PC-9 (cell line): ENCODE data around the gene ENTREP3. TPM values are rescaled to one million over a fixed set of nuclear protein-coding genes. Genes with fewer than 3 reads are reported as not detected.

Experiments used
- BruUV-seq: library from RNA; stranded (reverse); fragments of 400-500 nt; replicated peaks from 2 replicates; lab custom pipeline; 2021; lab: Mats Ljungman, UMichigan
- CTCF ChIA-PET: fragments of 300-600 bp; sonication (Branson Sonifier 250); formaldehyde crosslinking; loops from one replicate; lab custom pipeline; 2022; ENCODE audit warnings: antibody characterized with exemption; lab: Charles Lee
- POLR2A ChIA-PET: fragments of 300-600 bp; sonication (Branson Sonifier 250); formaldehyde crosslinking; loops from one replicate; lab custom pipeline; 2022; ENCODE audit warnings: antibody characterized with exemption; ENCODE audit not compliant: unreplicated experiment; lab: Charles Lee
- DNase-seq, 2 experiments: peaks; one replicate each; pipeline versions ENCODE4 v3.0.0 to v3.0.0-alpha.2; 2015 to 2022; ENCODE audit warnings: mixed read lengths in 1 of 2
- H2AFZ ChIP-seq: fragments of 200-600 bp; sonication (generic); 2 replicates; pipeline ENCODE4 v1.8.1; 2017; ENCODE audit warnings: antibody characterized with exemption
- H3F3A ChIP-seq: fragments of 200-600 bp; sonication (generic); 2 replicates; pipeline ENCODE4 v1.8.1; 2017; ENCODE audit warnings: antibody characterized with exemption, mild to moderate bottlenecking, low read depth; ENCODE audit not compliant: insufficient read depth
- H3K27ac ChIP-seq: fragments of 200-600 bp; sonication (generic); 2 replicates; pipeline ENCODE4 v1.6.1; 2016; ENCODE audit warnings: mixed run types
- H3K27me3 ChIP-seq: fragments of 200-600 bp; sonication (generic); 2 replicates; pipeline ENCODE4 v1.6.1; 2016; ENCODE audit warnings: low read depth, mixed run types; ENCODE audit not compliant: insufficient read depth
- H3K36me3 ChIP-seq: fragments of 200-600 bp; sonication (generic); 2 replicates; pipeline ENCODE4 v1.6.1; 2016; ENCODE audit warnings: low read depth, mixed run types
- H3K4me1 ChIP-seq: fragments of 200-600 bp; sonication (generic); replicated peaks from 2 replicates; pipeline ENCODE4 v1.6.1; 2016; ENCODE audit warnings: mixed run types; ENCODE audit not compliant: insufficient read depth
- H3K4me2 ChIP-seq: fragments of 200-600 bp; sonication (generic); 2 replicates; pipeline ENCODE4 v1.6.1; 2017; ENCODE audit warnings: mixed run types
- H3K4me3 ChIP-seq: fragments of 200-600 bp; sonication (generic); 2 replicates; pipeline ENCODE4 v1.6.1; 2016; ENCODE audit warnings: mixed run types
- H3K79me2 ChIP-seq: fragments of 200-600 bp; sonication (generic); 2 replicates; pipeline ENCODE4 v1.6.1; 2017; ENCODE audit warnings: low read depth, mixed run types
- H3K9me2 ChIP-seq: fragments of 200-600 bp; sonication (generic); 2 replicates; pipeline ENCODE4 v1.8.1; 2017; ENCODE audit warnings: mild to moderate bottlenecking; ENCODE audit not compliant: insufficient read depth
- H3K9me3 ChIP-seq: fragments of 200-600 bp; sonication (generic); 2 replicates; pipeline ENCODE4 v1.8.1; 2016; ENCODE audit warnings: low read depth; ENCODE audit not compliant: insufficient read depth
- H4K20me1 ChIP-seq: fragments of 200-600 bp; sonication (generic); 2 replicates; pipeline ENCODE4 v1.8.1; 2017; ENCODE audit not compliant: insufficient read depth
- EZH2 ChIP-seq: fragments of 200-600 bp; sonication (generic); IDR thresholded peaks from 2 replicates; pipeline ENCODE4 v1.8.0; 2017; ENCODE audit warnings: antibody characterized with exemption, low read depth
- intact Hi-C: fragments of 100-400 bp; cut with micrococcal nuclease; formaldehyde crosslinking; loops from one replicate; pipeline ENCODE4 v1.10.0; 2022; ENCODE audit not compliant: unreplicated experiment
- total RNA-seq: library from RNA; stranded (reverse); gene quantifications from 2 replicates; pipeline ENCODE4 v1.2.3, GENCODE V29; 2021
- TF ChIP-seq, protein P1 (sequence below): fragments of 200-600 bp; sonication (generic); conservative IDR thresholded peaks from 2 replicates; pipeline ENCODE4 v1.6.1; 2017; ENCODE audit warnings: mixed run types, antibody characterized with exemption, mild to moderate bottlenecking, moderate library complexity

The ENTREP3 gene
- total RNA-seq, 1 experiment from 2014 or later = 56.9 TPM

DNA sequence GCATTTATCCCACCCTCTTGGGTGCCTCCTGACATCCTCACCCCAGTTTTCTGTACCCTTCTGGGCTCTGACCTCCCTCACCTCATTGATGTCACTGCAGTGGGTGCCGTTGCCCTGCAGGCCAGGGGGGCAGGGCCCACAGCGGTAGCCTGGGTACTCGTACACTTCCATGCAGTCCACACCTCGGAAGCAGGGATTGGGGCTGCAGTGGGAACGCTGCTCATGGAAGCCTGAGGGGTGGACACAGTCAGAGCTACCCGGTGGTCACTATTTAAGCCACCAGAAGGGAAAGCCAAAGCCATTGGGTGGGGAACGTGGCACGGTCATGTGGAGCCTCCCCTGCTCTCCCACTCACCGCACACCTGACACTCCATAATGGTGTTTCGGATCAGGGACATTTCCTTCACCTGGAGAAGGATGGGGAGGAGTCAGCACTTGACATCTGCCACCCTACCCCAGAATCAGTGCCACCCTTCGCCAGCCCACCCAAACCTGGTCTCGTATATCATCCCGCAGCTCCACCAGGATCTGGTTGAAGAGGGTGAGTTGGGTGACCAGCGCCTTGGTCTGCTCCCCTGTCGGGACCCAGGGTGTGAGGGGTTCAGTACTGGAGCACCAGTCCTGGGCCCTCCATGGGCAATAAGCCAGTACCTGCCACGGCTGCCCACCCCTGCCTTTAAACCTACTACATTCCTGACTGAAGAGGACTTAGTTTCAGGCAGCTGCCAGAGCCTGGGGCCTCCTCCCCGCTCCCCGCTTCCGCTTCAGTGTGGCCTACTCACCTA lies 52.4 kb downstream of the ENTREP3 start:
- Histone ChIP-seq H4K20me1 (no peaks in the 10 kb centered on the region), H3K36me3 (no peaks in the 10 kb centered on the region), H3K27me3 (no peaks in the 10 kb centered on the region), H3F3A (peaks cover 7% of the 10 kb centered on the region; the same call in 1 of the 2 replicates), H2AFZ (no peak overlapping the region), H3K9me3 (no peaks in the 10 kb centered on the region), H3K9me2 (no peaks in the 10 kb centered on the region), H3K4me2 (no peak overlapping the region), H3K4me3 (no peak overlapping the region), H3K4me1 (peaks cover 12% of the 10 kb centered on the region), H3K27ac (no peak overlapping the region), H3K79me2 (peaks cover under 1% of the 10 kb centered on the region; the same call in 1 of the 2 replicates)
- no peak for DNase-seq
- ChIA-PET CTCF (interaction anchor here (0.8 kb wide), 1 partner anchor 27 kb away, joined by 4 read pairs; no protein-coding TSS in a partner anchor), POLR2A (no interaction called here)
- no TSS peak for BruUV-seq
- TF ChIP-seq, protein P1, sequence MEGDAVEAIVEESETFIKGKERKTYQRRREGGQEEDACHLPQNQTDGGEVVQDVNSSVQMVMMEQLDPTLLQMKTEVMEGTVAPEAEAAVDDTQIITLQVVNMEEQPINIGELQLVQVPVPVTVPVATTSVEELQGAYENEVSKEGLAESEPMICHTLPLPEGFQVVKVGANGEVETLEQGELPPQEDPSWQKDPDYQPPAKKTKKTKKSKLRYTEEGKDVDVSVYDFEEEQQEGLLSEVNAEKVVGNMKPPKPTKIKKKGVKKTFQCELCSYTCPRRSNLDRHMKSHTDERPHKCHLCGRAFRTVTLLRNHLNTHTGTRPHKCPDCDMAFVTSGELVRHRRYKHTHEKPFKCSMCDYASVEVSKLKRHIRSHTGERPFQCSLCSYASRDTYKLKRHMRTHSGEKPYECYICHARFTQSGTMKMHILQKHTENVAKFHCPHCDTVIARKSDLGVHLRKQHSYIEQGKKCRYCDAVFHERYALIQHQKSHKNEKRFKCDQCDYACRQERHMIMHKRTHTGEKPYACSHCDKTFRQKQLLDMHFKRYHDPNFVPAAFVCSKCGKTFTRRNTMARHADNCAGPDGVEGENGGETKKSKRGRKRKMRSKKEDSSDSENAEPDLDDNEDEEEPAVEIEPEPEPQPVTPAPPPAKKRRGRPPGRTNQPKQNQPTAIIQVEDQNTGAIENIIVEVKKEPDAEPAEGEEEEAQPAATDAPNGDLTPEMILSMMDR = no peak
- no peak for TF ChIP-seq EZH2
- intact Hi-C loops = no loop called here

DNA sequence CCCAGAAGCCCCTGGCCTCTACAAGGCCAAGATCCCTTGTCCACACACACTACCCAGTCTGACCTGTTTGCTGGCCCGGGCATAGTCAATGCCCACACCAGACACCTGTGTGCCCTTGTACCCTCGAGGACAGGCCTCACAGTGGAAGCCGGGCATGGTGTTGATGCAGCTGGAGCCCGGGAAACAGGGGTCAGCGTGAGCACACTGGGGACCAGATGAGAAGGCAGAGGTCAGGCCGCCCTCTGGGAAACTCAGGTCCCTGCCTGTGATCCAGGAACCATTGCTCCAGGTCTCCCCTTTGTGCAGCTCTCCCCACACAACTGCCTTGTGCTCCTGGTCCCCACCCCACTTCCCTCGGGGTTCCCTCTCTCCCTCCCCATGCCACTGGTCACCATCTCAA lies 53.1 kb downstream of the ENTREP3 start:
- intact Hi-C loops = no loop called here
- no peaks in the 10 kb centered on the region for H4K20me1 ChIP-seq
- no peak overlapping the region for H2AFZ ChIP-seq
- no peak for DNase-seq
- no peak for TF ChIP-seq EZH2
- TF ChIP-seq, protein P1 = no peak
- ChIA-PET CTCF (interaction anchor here (0.8 kb wide), 1 partner anchor 27 kb away, joined by 4 read pairs; no protein-coding TSS in a partner anchor), POLR2A (no interaction called here)
- no peak overlapping the region for H3K27ac ChIP-seq
- BruUV-seq = no TSS peak
- no peak overlapping the region for H3K4me3 ChIP-seq
- H3K4me2 ChIP-seq = no peak overlapping the region
- H3K9me2 ChIP-seq = no peaks in the 10 kb centered on the region
- no peaks in the 10 kb centered on the region for H3K36me3 ChIP-seq
- H3K9me3 ChIP-seq = no peaks in the 10 kb centered on the region
- no peaks in the 10 kb centered on the region for H3K27me3 ChIP-seq
- peaks cover 4% of the 10 kb centered on the region for H3K4me1 ChIP-seq
- H3K79me2 ChIP-seq = no peaks in the 10 kb centered on the region
- H3F3A ChIP-seq = peaks cover 3% of the 10 kb centered on the region; the same call in 1 of the 2 replicates

DNA sequence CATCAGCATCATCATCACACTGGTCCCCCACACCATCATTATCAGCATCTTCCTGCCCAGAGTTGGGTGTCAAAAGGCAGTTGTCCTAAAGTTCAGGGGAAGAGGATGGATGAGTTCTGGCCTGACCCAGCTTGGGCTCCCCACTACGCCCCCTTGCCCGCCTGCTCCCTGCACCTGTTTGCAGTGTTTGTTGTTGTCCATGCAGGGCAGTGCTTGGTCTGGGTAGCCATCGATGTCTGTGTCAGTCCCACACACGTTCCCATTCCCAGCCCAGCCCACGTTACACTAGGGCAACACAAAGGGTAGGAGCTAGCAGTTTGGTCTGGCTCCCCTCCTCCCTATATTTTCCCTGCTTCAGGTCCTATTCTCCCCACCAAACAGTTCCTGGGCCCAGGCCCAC lies 54.4 kb downstream of the ENTREP3 start:
- DNase-seq = no peak
- Histone ChIP-seq H3K79me2 (no peaks in the 10 kb centered on the region), H3K27ac (no peak overlapping the region), H3K9me2 (no peaks in the 10 kb centered on the region), H3K9me3 (no peaks in the 10 kb centered on the region), H3K4me2 (no peak overlapping the region), H2AFZ (no peak overlapping the region), H3K36me3 (no peaks in the 10 kb centered on the region), H4K20me1 (no peaks in the 10 kb centered on the region), H3K4me3 (no peak overlapping the region), H3K27me3 (no peaks in the 10 kb centered on the region), H3F3A (no peaks in the 10 kb centered on the region; the same call in 1 of the 2 replicates), H3K4me1 (no peaks in the 10 kb centered on the region)
- ChIA-PET CTCF (no interaction called here), POLR2A (interaction anchor here (0.6 kb wide), 1 partner anchor 28 kb away, joined by 4 read pairs; the partner anchor contains the start of gene KRTCAP2)
- intact Hi-C loops = no loop called here
- no TSS peak for BruUV-seq
- TF ChIP-seq, protein P1 = no peak
- TF ChIP-seq EZH2 = no peak
